Stimulated activated naive B cell treated with anti-CD40 and anti-IgM and Interleukin-4, amounts not matched to agents 10 μg/mL and 1 μg/mL and 100 μg/mL, for 72 hours (primary cell): Measurements from ENCODE around the gene MDFI.
A peak's percentile ranks its signal among the peaks of the same experiment; 100 is the strongest.

Experiments used
- ATAC-seq, 2 donors: fragments of 150-1000 bp; cut with Tn5 transposase; replicated peaks; 2 replicates each; pipeline ENCODE4 v1.10.0; 2021; ENCODE audit warnings: moderate library complexity in 1 of 2
- DNase-seq: peaks from one replicate; pipeline ENCODE4 v3.0.0; 2021
- H3K27ac Mint-ChIP-seq: one replicate; pipeline ENCODE4 v1.8.0; 2022; ENCODE audit warnings: mild to moderate bottlenecking, mixed read lengths
- H3K27me3 Mint-ChIP-seq, 2 donors: one replicate each; pipeline ENCODE4 v1.8.0; 2022; ENCODE audit warnings: mixed read lengths in 2 of 2
- H3K36me3 Mint-ChIP-seq, 2 donors: one replicate each; pipeline ENCODE4 v1.8.0; 2022; ENCODE audit warnings: mixed read lengths in 2 of 2, mild to moderate bottlenecking in 1 of 2
- H3K4me1 Mint-ChIP-seq, 2 donors: one replicate each; pipeline ENCODE4 v1.8.0; 2022; ENCODE audit warnings: mixed read lengths in 2 of 2, mild to moderate bottlenecking in 1 of 2
- H3K4me3 Mint-ChIP-seq, 2 donors: one replicate each; pipeline ENCODE4 v1.8.0; 2022; ENCODE audit warnings: mild to moderate bottlenecking in 2 of 2, mixed read lengths in 2 of 2, moderate library complexity in 1 of 2
- H3K9me3 Mint-ChIP-seq, 2 donors: one replicate each; pipeline ENCODE4 v1.8.0; 2022; ENCODE audit warnings: mixed read lengths in 2 of 2, mild to moderate bottlenecking in 1 of 2

MDFI gene

GRCh38 chr6:41654151-41654697, 16.0 kb downstream of the MDFI start:
- Mint-ChIP-seq H3K4me1 (peaks cover 0 to 1% of the 10 kb centered on the region in 2 donors), H3K9me3 (no peaks in the 10 kb centered on the region)

DNA sequence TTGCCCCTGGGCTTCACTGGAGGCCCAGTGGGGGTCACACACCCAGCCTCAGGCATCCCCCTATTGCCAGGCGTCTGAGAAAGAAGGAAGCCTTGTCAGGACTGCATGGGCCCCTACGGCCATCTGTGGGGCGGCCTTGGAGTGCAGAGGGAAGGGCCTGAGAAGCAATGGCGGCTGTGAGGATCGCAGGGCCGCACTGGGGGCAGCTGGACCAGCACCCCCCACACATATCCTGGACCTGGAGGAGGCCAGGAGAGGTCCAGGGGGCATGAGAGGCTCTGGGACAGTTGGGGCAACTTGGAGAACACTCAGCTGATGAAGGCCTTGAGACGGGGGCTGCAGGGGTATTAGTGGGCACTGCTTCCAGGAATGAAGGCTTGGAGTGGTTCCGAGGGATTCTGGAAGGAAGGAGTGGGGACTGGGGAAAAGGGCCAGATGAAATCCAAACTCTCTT, 16.5 kb downstream of the MDFI start:
- Mint-ChIP-seq H3K27me3 (peaks cover 31 to 42% of the 10 kb centered on the region in 2 donors), H3K4me3 (no peak overlapping the region), H3K27ac (no peak overlapping the region), H3K4me1 (peaks cover 0 to 1% of the 10 kb centered on the region in 2 donors), H3K36me3 (no peaks in the 10 kb centered on the region), H3K9me3 (no peaks in the 10 kb centered on the region)
- DNase-seq (no peak), ATAC-seq (no peak)

More at GRCh38 chr6:41654151-41654697, 16.0 kb downstream of the MDFI start:
- Mint-ChIP-seq H3K4me3 (no peak overlapping the region), H3K27me3 (peaks cover 30 to 42% of the 10 kb centered on the region in 2 donors), H3K36me3 (no peaks in the 10 kb centered on the region), H3K27ac (no peak overlapping the region)
- DNase-seq: no peak
- ATAC-seq: no peak

- H3K4me3 Mint-ChIP-seq: no peak overlapping the region
- H3K27ac Mint-ChIP-seq: no peak overlapping the region
- H3K4me1 Mint-ChIP-seq: peaks cover 0 to 1% of the 10 kb centered on the region in 2 donors
- peaks cover 31 to 42% of the 10 kb centered on the region in 2 donors for H3K27me3 Mint-ChIP-seq
- DNase-seq: no peak
- no peaks in the 10 kb centered on the region for H3K36me3 Mint-ChIP-seq
- no peak for ATAC-seq
- no peaks in the 10 kb centered on the region for H3K9me3 Mint-ChIP-seq
These were observed 16.9 kb downstream of the MDFI start for GRCh38 chr6:41655176-41655575.

- no peak overlapping the region for H3K27ac Mint-ChIP-seq
- H3K36me3 Mint-ChIP-seq: no peaks in the 10 kb centered on the region
- no peak for DNase-seq
- no peak overlapping the region for H3K4me3 Mint-ChIP-seq
- H3K9me3 Mint-ChIP-seq: no peaks in the 10 kb centered on the region
- ATAC-seq: no peak
- peaks cover 0 to 1% of the 10 kb centered on the region in 2 donors for H3K4me1 Mint-ChIP-seq
- H3K27me3 Mint-ChIP-seq: peaks cover 33 to 45% of the 10 kb centered on the region in 2 donors
These were observed 17.4 kb downstream of the MDFI start for GRCh38 chr6:41655646-41656001.

DNA sequence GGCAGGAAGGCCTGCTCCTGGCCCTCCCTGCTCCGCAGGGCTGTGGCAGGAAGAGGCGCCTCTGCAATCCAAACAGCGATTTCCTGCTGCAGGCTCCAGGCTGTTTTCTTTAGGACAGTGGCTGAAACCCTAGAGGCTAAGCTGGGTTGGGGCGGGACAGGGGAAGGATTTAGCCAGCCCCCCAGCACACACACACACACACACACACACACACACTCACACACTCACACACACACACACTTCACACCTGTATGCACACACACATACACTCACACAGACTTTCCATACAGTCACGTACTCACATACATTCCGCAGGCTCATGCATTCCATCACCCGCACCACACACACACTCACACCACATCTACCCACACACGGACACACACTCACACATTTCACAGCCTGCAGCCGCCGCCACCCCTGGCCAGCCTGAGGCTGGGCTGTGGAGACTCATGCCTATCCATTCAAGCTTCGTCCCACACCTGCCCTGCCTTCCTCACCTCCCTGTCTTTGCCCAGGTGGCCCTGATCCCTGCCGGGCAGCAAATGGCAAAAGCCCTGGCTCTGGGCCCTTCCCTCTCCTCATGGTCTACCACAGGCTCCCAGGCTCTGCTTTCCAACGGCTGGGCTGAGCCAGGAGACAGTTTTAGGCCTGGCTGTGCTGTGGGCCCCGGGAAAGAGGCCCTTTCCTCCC, 17.9 kb downstream of the MDFI start:
- H3K4me3 Mint-ChIP-seq: no peak overlapping the region
- no peaks in the 10 kb centered on the region for H3K36me3 Mint-ChIP-seq
- H3K9me3 Mint-ChIP-seq: no peaks in the 10 kb centered on the region
- no peak overlapping the region for H3K27ac Mint-ChIP-seq
- H3K27me3 Mint-ChIP-seq: peaks cover 35 to 48% of the 10 kb centered on the region in 2 donors
- DNase-seq (no peak), ATAC-seq (peak in 1 of 2 donors; percentile 12)
- peaks cover 0 to 1% of the 10 kb centered on the region in 2 donors for H3K4me1 Mint-ChIP-seq

- no peak for ATAC-seq
- no peaks in the 10 kb centered on the region for H3K9me3 Mint-ChIP-seq
- H3K27me3 Mint-ChIP-seq: peaks cover 40 to 61% of the 10 kb centered on the region in 2 donors
- no peak for DNase-seq
- H3K4me1 Mint-ChIP-seq: peaks cover 0 to 1% of the 10 kb centered on the region in 2 donors
- no peak overlapping the region for H3K4me3 Mint-ChIP-seq
- no peaks in the 10 kb centered on the region for H3K36me3 Mint-ChIP-seq
- H3K27ac Mint-ChIP-seq: no peak overlapping the region
These were observed 19.1 kb downstream of the MDFI start for GRCh38 chr6:41657131-41658094.

DNA sequence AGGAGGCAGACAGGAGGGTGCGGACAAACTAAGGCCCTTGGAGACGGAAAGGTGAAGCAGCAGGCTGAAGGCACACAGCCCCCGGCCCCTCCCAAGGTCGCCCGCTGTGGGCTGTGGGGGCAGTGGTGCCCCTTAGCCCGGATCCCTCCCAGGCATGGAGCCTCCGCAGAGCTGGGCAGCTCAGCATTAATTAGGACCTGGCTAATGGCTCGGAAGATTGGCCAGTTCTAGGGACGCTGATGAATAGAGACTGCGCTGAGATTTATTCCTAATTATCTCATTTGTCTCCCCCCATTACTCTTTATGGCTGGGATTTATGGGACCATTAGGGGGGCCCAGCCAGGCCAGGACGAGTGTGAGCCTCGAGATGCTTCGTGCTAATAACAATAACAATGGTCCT, 20.4 kb downstream of the MDFI start:
- Mint-ChIP-seq H3K9me3 (no peaks in the 10 kb centered on the region), H3K4me1 (peaks cover 0 to 1% of the 10 kb centered on the region in 2 donors), H3K27ac (no peak overlapping the region), H3K36me3 (no peaks in the 10 kb centered on the region), H3K27me3 (peaks cover 41 to 67% of the 10 kb centered on the region in 2 donors), H3K4me3 (no peak overlapping the region)
- ATAC-seq (no peak), DNase-seq (no peak)

DNA sequence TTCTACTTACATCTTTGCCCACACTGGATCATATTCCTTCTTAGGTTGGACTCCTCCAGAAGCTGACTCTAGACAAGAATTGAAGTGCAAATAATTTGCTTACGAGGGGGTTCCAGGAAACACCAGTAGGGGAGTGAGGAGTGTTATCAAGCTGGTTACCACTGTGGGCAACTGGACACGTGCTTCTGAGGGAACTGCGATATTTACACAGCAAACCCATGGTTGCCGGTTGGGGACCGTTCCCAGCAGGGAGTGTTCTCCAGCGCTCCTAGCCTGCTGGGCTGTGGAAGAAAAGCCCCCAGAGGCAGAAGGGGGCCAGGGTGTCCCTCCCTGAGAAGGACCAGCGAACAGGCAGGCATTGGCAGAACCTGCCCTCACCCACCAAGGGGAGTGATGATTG, 21.7 kb downstream of the MDFI start:
- H3K27ac Mint-ChIP-seq: no peak overlapping the region
- no peak overlapping the region for H3K4me3 Mint-ChIP-seq
- H3K9me3 Mint-ChIP-seq: no peaks in the 10 kb centered on the region
- DNase-seq: no peak
- ATAC-seq: no peak
- H3K4me1 Mint-ChIP-seq: peaks cover 0 to 1% of the 10 kb centered on the region in 2 donors
- H3K36me3 Mint-ChIP-seq: no peaks in the 10 kb centered on the region
- peaks cover 41 to 70% of the 10 kb centered on the region in 2 donors for H3K27me3 Mint-ChIP-seq

DNA sequence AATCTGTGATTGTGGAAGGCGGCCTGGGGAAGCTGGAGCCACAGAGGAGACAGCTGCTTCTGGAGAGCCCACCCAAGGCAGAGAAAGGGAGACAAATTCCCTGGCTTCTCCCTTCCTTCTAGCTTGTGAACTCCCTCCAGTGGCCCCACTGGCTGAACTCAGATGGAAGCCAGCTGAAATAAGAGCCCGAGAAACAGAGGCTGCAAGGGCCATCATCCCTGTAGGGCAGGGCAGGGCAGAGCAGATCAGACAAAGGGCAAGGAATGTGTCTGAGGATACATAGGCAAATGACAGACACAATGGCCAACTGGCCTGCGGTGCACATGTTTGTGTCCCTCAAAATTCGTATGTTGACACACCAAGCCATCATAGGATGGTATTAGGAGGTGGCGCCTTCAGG, 25.3 kb downstream of the MDFI start:
- no peak for ATAC-seq
- H3K9me3 Mint-ChIP-seq: no peaks in the 10 kb centered on the region
- no peaks in the 10 kb centered on the region for H3K36me3 Mint-ChIP-seq
- peaks cover 4 to 11% of the 10 kb centered on the region in 2 donors for H3K4me1 Mint-ChIP-seq
- H3K4me3 Mint-ChIP-seq: no peak overlapping the region
- H3K27ac Mint-ChIP-seq: no peak overlapping the region
- peaks cover 22 to 39% of the 10 kb centered on the region in 2 donors for H3K27me3 Mint-ChIP-seq
- no peak for DNase-seq

DNA sequence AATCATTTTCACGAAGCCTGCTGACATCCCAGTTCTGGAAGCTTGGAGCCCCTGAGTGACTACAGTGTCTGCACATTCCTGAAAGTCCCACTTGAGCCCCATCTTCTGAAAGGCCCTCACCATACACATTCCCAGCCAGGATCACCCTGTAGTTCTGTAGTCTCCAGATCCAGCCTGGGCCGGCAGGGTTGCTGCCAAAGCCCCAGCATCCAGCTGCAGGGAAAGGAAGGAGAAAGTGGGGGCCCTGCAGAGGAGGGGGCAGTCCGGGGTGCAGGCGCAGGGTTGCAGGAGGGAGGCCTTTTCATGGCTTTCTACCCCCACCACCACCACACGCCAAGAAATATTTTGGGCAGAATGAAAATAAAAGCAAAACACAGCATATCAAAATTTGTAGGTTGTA, 26.0 kb downstream of the MDFI start:
- Mint-ChIP-seq H3K4me1 (peaks cover 4 to 11% of the 10 kb centered on the region in 2 donors), H3K4me3 (no peak overlapping the region), H3K27ac (no peak overlapping the region), H3K9me3 (no peaks in the 10 kb centered on the region), H3K27me3 (peaks cover 17 to 33% of the 10 kb centered on the region in 2 donors), H3K36me3 (no peaks in the 10 kb centered on the region)
- DNase-seq (no peak), ATAC-seq (no peak)

DNA sequence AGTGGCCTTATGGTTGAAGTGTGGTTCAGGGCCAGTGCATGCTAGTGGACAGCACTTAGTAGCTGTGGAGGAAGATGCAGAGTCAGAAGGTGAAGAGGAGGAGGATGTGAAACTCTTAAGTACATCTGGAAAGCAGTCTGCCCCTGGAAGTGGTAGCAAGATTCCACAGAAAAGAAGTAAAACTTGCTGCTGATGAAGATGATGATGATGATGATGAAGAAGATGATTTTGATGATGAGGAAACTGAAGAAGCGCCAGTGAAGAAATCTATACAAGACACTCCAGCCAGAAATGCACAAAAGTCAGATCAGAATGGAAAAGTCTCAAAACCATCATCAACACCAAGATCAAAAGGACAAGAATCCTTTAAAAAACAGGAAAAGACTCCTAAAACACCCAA, 28.9 kb downstream of the MDFI start:
- no peak overlapping the region for H3K27ac Mint-ChIP-seq

GRCh38 chr6:41668968-41669367, 30.7 kb downstream of the MDFI start:
- Mint-ChIP-seq H3K9me3 (no peaks in the 10 kb centered on the region), H3K4me3 (no peak overlapping the region), H3K4me1 (peaks cover 4 to 11% of the 10 kb centered on the region in 2 donors), H3K36me3 (no peaks in the 10 kb centered on the region), H3K27me3 (peaks cover 19 to 38% of the 10 kb centered on the region in 2 donors), H3K27ac (no peak overlapping the region)
- ATAC-seq (no peak), DNase-seq (no peak)

More for the DNA sequence above, 28.9 kb downstream of the MDFI start:
- Mint-ChIP-seq H3K27me3 (peaks cover 20 to 45% of the 10 kb centered on the region in 2 donors), H3K4me1 (peaks cover 4 to 11% of the 10 kb centered on the region in 2 donors), H3K36me3 (no peaks in the 10 kb centered on the region), H3K4me3 (no peak overlapping the region), H3K9me3 (no peaks in the 10 kb centered on the region)
- no peak for DNase-seq
- no peak for ATAC-seq

GRCh38 chr6:41670703-41671360, 32.6 kb downstream of the MDFI start:
- DNase-seq (no peak), ATAC-seq (no peak)
- Mint-ChIP-seq H3K9me3 (no peaks in the 10 kb centered on the region), H3K36me3 (no peaks in the 10 kb centered on the region), H3K27me3 (peaks cover 29 to 40% of the 10 kb centered on the region in 2 donors), H3K4me3 (no peak overlapping the region), H3K4me1 (peaks cover 4 to 11% of the 10 kb centered on the region in 2 donors), H3K27ac (no peak overlapping the region)

GRCh38 chr6:41671376-41671775, 33.1 kb downstream of the MDFI start:
- Mint-ChIP-seq H3K4me3 (no peak overlapping the region), H3K36me3 (no peaks in the 10 kb centered on the region), H3K9me3 (no peaks in the 10 kb centered on the region), H3K27me3 (peaks cover 30 to 40% of the 10 kb centered on the region in 2 donors), H3K27ac (no peak overlapping the region), H3K4me1 (peaks cover 4 to 11% of the 10 kb centered on the region in 2 donors)
- ATAC-seq (no peak), DNase-seq (no peak)
